SK-N-SH (cell line): ENCODE measurements around the gene NFKBIA. TPM values are rescaled to one million over a fixed set of nuclear protein-coding genes. Genes with fewer than 3 reads are reported as not detected.

Experiments used
- CTCF ChIA-PET: fragments of 300-600, 350-600 bp; formaldehyde crosslinking; extraction: SDS; loops from one replicate; lab custom pipeline; 2021; lab: Yijun Ruan, JAX
- POLR2A ChIA-PET: fragments of 350-600 bp; sonication (Branson Sonifier 250); formaldehyde crosslinking; extraction: SDS; loops from one replicate; lab custom pipeline; 2020; ENCODE audit warnings: antibody characterized with exemption, inconsistent platforms; lab: Yijun Ruan, JAX
- DNase-seq: peaks from one replicate; pipeline ENCODE4 v3.0.0; 2012
- H2AFZ ChIP-seq: fragments of 200-600 bp; sonication (generic); 2 replicates; pipeline ENCODE4 v1.8.1; 2016; ENCODE audit warnings: antibody characterized with exemption, mild to moderate bottlenecking, low read depth
- H3F3A ChIP-seq: fragments of 200-600 bp; sonication (generic); replicated peaks from 2 replicates; pipeline ENCODE3; 2016; ENCODE audit warnings: antibody characterized with exemption, mild to moderate bottlenecking; ENCODE audit not compliant: insufficient read depth
- H3K27ac ChIP-seq, 2 experiments: fragments of 200-500 bp in 1 of 2; fragments of 200-600 bp in 1 of 2; sonication (Bioruptor generic) in 1 of 2; sonication (generic), shearing (Covaris generic) in 1 of 2; 2 replicates each; pipeline versions ENCODE4 v1.5.1 to v1.6.1; 2014 to 2016; ENCODE audit warnings: low read depth in 2 of 2, inconsistent platforms in 1 of 2, low read length in 1 of 2, mild to moderate bottlenecking in 1 of 2, mixed read lengths in 1 of 2
- H3K27me3 ChIP-seq: fragments of 200-600 bp; sonication (generic), shearing (Covaris generic); 2 replicates; pipeline ENCODE4 v1.6.1; 2016; ENCODE audit warnings: mixed run types; ENCODE audit not compliant: insufficient read depth
- H3K36me3 ChIP-seq, 2 experiments: fragments of 200-500 bp in 1 of 2; fragments of 200-600 bp in 1 of 2; sonication (Bioruptor generic) in 1 of 2; sonication (generic) in 1 of 2; replicated peaks in 1 of 2; 2 replicates each; pipeline versions ENCODE3 to v1.5.1; 2014 to 2016; ENCODE audit warnings: low read length in 1 of 2, mild to moderate bottlenecking in 1 of 2; ENCODE audit not compliant: insufficient read depth in 2 of 2, control insufficient read depth in 1 of 2
- H3K4me1 ChIP-seq, 2 experiments: fragments of 200-500 bp in 1 of 2; fragments of 200-600 bp in 1 of 2; sonication (Bioruptor generic) in 1 of 2; sonication (generic), shearing (Covaris generic) in 1 of 2; 2 replicates each; pipeline versions ENCODE4 v1.5.1 to v1.6.1; 2014 to 2016; ENCODE audit warnings: low read depth in 1 of 2, low read length in 1 of 2, mixed run types in 1 of 2; ENCODE audit not compliant: insufficient read depth in 2 of 2, control insufficient read depth in 1 of 2
- H3K4me2 ChIP-seq: fragments of 200-600 bp; sonication (generic), shearing (Covaris generic); 2 replicates; pipeline ENCODE4 v1.6.1; 2017; ENCODE audit warnings: mixed run types
- H3K4me3 ChIP-seq, 2 experiments: fragments of 200-500 bp in 1 of 2; fragments of 200-600 bp in 1 of 2; sonication (Bioruptor generic) in 1 of 2; sonication (generic), shearing (Covaris generic) in 1 of 2; 2 replicates each; pipeline versions ENCODE4 v1.5.1 to v1.8.1; 2014 to 2016; ENCODE audit warnings: low read depth in 2 of 2, inconsistent platforms in 1 of 2, low read length in 1 of 2, mild to moderate bottlenecking in 1 of 2, mixed read lengths in 1 of 2, moderate library complexity in 1 of 2
- H3K79me2 ChIP-seq: fragments of 200-600 bp; sonication (generic); 2 replicates; pipeline ENCODE4 v1.8.1; 2017; ENCODE audit warnings: mild to moderate bottlenecking; ENCODE audit not compliant: insufficient read depth
- H3K9ac ChIP-seq: fragments of 200-600 bp; sonication (generic); 2 replicates; pipeline ENCODE4 v1.6.1; 2017; ENCODE audit warnings: mixed run types
- H3K9me2 ChIP-seq: fragments of 200-600 bp; sonication (generic); 2 replicates; pipeline ENCODE4 v1.6.1; 2017; ENCODE audit warnings: mixed run types
- H3K9me3 ChIP-seq: fragments of 200-600 bp; sonication (generic); 2 replicates; pipeline ENCODE4 v1.6.1; 2017; ENCODE audit warnings: mixed run types, mild to moderate bottlenecking, moderate library complexity
- H4K20me1 ChIP-seq: fragments of 200-600 bp; sonication (generic); 2 replicates; pipeline ENCODE4 v1.6.1; 2017; ENCODE audit warnings: mild to moderate bottlenecking, mixed run types; ENCODE audit not compliant: insufficient read depth
- CHD2 ChIP-seq: fragments of 150-350 bp; IDR thresholded peaks from 2 replicates; pipeline ENCODE4 v1.6.1; 2018; ENCODE audit warnings: low read length; ENCODE audit not compliant: partially characterized antibody
- CTCF ChIP-seq: fragments of 200-600 bp; sonication (generic); IDR thresholded peaks from 2 replicates; pipeline ENCODE4 v1.6.1; 2017; ENCODE audit warnings: antibody characterized with exemption, mild to moderate bottlenecking, moderate library complexity
- ELF1 ChIP-seq: IDR thresholded peaks from 2 replicates; pipeline ENCODE4 v1.4.0; 2012
- EP300 ChIP-seq, 2 experiments: IDR thresholded peaks; 2 replicates each; pipeline versions ENCODE4 v1.4.0 to v1.6.1; 2012; ENCODE audit warnings: borderline replicate concordance in 1 of 2, low read depth in 1 of 2, low read length in 1 of 2
- GATA2 ChIP-seq: sonication (generic); formaldehyde crosslinking; IDR thresholded peaks from 2 replicates; pipeline ENCODE4 v1.5.0; 2020; ENCODE audit warnings: mild to moderate bottlenecking, missing genetic modification reagents
- IRF3 ChIP-seq: fragments of 150-350 bp; IDR thresholded peaks from 2 replicates; pipeline ENCODE4 v1.6.1; 2016; ENCODE audit warnings: mild to moderate bottlenecking, low read depth, low read length
- JUND ChIP-seq: IDR thresholded peaks from 2 replicates; pipeline ENCODE4 v1.4.0; 2012
- MAX ChIP-seq: IDR thresholded peaks from 2 replicates; pipeline ENCODE4 v1.4.0; 2012; ENCODE audit warnings: low read depth
- MEF2A ChIP-seq: IDR thresholded peaks from 2 replicates; pipeline ENCODE4 v1.4.0; 2012; ENCODE audit warnings: low read depth, borderline replicate concordance
- MXI1 ChIP-seq: IDR thresholded peaks from 2 replicates; pipeline ENCODE4 v1.6.1; 2012; ENCODE audit warnings: mild to moderate bottlenecking, low read depth, low read length, improper control_type of control experiment
- RAD21 ChIP-seq: IDR thresholded peaks from 2 replicates; pipeline ENCODE4 v1.6.1; 2012; ENCODE audit warnings: mild to moderate bottlenecking, low read length
- RCOR1 ChIP-seq: fragments of 150-350 bp; IDR thresholded peaks from 2 replicates; pipeline ENCODE4 v1.6.1; 2017; ENCODE audit warnings: antibody characterized with exemption, low read length
- RFX5 ChIP-seq: IDR thresholded peaks from 2 replicates; pipeline ENCODE4 v1.6.1; 2012; ENCODE audit warnings: mild to moderate bottlenecking, improper control_type of control experiment, low read length
- SIN3A ChIP-seq: IDR thresholded peaks from 2 replicates; pipeline ENCODE4 v1.6.1; 2012; ENCODE audit warnings: low read depth, mild to moderate bottlenecking, low read length, moderate library complexity, borderline replicate concordance
- TAF1 ChIP-seq: IDR thresholded peaks from 2 replicates; pipeline ENCODE4 v1.6.1; 2012; ENCODE audit warnings: low read depth, mild to moderate bottlenecking, low read length, moderate library complexity, borderline replicate concordance
- YY1 ChIP-seq: IDR thresholded peaks from 2 replicates; pipeline ENCODE4 v1.4.0; 2012; ENCODE audit warnings: low read depth, mild to moderate bottlenecking
- ZBTB33 ChIP-seq: IDR thresholded peaks from 2 replicates; pipeline ENCODE4 v1.4.0; 2012; ENCODE audit warnings: low read depth, borderline replicate concordance
- whole genome bisulfite sequencing: methylation state at CpG from one replicate; pipeline ENCODE4 v1.1.6; 2017; ENCODE audit warnings: low lambda C conversion rate; 5-methylcytosine and 5-hydroxymethylcytosine counted together
- polyA plus RNA-seq, 3 experiments: library from polyadenylated mRNA; depleted of rRNA; stranded (reverse); fragments of >200 nt; gene quantifications; 2 replicates each; pipeline ENCODE4 v1.2.3, GENCODE V29; 2012

NFKBIA gene
- polyA plus RNA-seq, 1 of the 3 experiments (the other 2 are of a cell fraction), result 56.7 TPM

- TF ChIP-seq MEF2A (no peak), RCOR1 (peak; percentile 87), IRF3 (no peak), CTCF (no peak), RFX5 (no peak), SIN3A (no peak), RAD21 (no peak), ELF1 (no peak), YY1 (no peak)
Measured at GRCh38 chr14:35420036-35420811, 15.7 kb upstream of the NFKBIA start (continued).

- no peaks in the 10 kb centered on the region for H3K9me3 ChIP-seq
- H3K27ac ChIP-seq, result peak overlapping the region in 1 of 2 experiments; percentile 51; a peak in 2 of 4 replicates
- no peaks in the 10 kb centered on the region for H3F3A ChIP-seq
- H3K4me1 ChIP-seq, result peaks cover 23 to 36% of the 10 kb centered on the region in 2 experiments
- no peaks in the 10 kb centered on the region for H3K9me2 ChIP-seq
- CTCF ChIA-PET, result interaction anchor here (1.5 to 3.9 kb wide), 4 partner anchors 11 to 278 kb away, joined by 4 to 33 read pairs (median 11); partner anchors contain the start of gene NFKBIA
- H3K79me2 ChIP-seq, result no peaks in the 10 kb centered on the region
- H2AFZ ChIP-seq, result peak overlapping the region; percentile 5; the same call in 1 of the 2 replicates
- DNase-seq, result no peak
- no peak overlapping the region for H3K4me3 ChIP-seq
- no peak overlapping the region for H3K9ac ChIP-seq
- no peaks in the 10 kb centered on the region for H3K36me3 ChIP-seq
- POLR2A ChIA-PET, result interaction anchor here (2.7 kb wide), 1 partner anchor 114 kb away, joined by 14 read pairs; the partner anchor contains the start of gene INSM2
- H3K27me3 ChIP-seq, result no peaks in the 10 kb centered on the region
- 75% methylated on average over 7 of the region's 7 CpGs for WGBS
- no peaks in the 10 kb centered on the region for H4K20me1 ChIP-seq
- TF ChIP-seq CHD2, result no peak
- TF ChIP-seq MAX, result no peak
- TF ChIP-seq MXI1, result no peak
- TF ChIP-seq GATA2 (CRISPR knock-in tag), result no peak
- TF ChIP-seq ZBTB33, result no peak
- TF ChIP-seq JUND, result no peak
- TF ChIP-seq EP300 (IDR thresholded peaks at IDR 0.05; ENCODE audit: borderline replicate concordance in 1 of 2, low read depth in 1 of 2, low read length in 1 of 2), result no peak
- no peak for TF ChIP-seq TAF1
- peak overlapping the region; percentile 27 for H3K4me2 ChIP-seq
Measured at GRCh38 chr14:35419429-35419841, 14.9 kb upstream of the NFKBIA start.
